8988T (cell line): ENCODE results near the gene MYH11.
"Not testable (repeated sequence)": the region's sequence is repeated elsewhere in the genome, so short reads cannot be mapped to it uniquely, and the experiment has no call there.

Source experiments
- DNase-seq: peaks from one replicate; pipeline ENCODE4 v3.0.0; 2011

MYH11 gene

DNA sequence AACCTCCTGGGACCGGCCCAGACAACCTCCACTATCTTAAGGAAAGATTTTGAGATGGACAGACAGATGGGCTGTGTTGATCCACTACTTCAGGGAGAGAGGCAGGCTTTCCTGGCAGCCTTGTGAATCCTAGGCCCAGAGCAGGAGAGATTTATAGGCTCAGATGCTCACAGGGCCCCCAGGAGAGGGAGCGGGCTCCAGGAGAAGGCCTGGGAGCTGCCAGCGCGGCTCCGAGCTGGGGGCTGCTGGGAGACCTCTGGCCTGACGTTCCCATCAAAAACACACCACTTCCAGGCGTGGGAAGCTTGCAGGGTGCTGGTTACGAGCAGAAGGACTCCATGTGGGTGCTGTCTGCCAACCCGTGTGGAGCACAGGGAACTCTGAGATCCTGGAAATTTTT is 53.2 kb downstream of the MYH11 start:
- DNase-seq, result no peak

DNA sequence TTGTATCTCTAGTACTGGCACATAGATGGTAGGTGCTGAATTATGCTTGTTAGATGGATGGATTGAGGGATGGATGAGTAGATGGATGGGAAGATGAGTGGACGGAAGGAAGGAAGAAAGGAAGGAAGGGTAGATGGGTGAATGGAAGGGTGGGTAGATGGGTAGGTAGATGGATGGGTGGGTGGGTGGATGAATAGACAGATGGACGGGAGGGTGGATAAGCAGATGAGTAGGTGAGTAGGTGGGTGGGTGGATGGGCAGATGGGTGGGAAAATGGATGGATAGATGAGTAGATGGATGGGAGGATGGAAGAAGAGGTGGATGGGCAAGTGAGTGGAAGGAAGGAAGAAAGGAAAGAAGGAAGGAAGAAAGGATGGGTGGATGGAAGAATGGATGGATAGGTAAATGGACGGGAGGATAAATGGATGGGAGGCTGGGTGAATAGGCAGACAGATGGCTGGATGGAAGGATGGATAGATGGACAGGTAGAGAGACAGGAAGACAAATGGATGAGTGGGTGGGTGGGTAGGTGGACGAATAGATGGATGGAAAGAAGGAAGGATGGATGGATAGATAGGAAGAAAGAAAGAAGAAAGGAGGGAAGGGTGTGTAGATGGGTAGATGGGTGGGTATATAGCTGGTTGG is 56.9 kb downstream of the MYH11 start:
- DNase-seq, result no peak

DNA sequence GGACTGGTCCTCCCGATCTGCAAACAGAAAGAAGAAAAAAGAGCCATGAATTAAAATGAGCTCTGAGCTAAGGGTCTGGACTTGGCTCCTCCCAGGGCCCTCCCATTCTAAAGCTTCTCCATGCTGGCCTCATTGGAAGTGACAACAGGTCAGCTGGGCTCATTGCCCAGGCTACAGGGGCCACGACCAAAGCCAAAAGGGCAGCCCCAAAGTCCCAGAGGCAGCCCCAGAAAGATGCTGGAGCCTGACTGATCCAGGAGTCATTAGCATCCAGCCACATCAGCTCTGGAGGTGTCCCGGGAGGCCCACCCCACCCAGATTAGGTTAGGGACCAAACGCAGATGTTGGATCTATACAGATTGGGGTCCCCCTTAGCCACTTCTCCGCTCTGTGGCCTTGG is 58.2 kb downstream of the MYH11 start:
- no peak for DNase-seq

DNA sequence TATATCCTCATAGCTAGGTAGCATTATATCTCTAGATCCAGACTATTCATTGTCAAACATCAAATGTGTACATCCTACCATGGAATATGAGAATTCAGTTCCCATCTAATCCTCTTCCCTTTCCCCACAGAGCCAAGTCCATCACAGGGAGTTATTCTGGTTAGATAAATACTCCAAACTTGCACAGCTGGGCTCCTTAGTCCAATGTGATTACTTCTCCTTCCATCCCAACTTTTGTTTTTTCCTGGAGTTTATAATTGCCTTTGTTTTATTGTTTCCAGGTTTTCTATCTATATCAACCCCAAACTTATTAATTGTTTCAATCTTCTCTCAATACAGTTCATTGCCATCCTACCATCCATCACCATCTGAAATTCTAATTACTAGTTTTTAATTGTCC is 59.9 kb downstream of the MYH11 start:
- no peak for DNase-seq

DNA sequence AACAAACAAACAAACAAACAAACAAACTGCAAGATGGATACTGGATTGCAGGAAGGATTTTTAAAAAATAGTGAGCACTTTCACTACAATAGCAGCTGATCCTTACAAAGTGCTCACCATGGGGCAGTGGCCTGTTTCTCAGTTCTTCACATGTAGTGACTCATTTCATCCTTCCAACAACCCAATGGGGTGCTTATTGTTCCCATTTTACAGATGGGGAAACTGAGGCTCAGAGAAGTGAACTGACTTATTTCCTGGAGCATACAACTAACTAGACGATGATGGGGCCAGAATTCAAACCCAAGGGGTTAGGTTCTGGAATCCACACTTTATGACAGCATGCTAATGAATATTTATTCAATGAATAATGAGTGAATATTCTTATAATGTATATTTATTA is 61.2 kb downstream of the MYH11 start:
- no peak for DNase-seq

DNA sequence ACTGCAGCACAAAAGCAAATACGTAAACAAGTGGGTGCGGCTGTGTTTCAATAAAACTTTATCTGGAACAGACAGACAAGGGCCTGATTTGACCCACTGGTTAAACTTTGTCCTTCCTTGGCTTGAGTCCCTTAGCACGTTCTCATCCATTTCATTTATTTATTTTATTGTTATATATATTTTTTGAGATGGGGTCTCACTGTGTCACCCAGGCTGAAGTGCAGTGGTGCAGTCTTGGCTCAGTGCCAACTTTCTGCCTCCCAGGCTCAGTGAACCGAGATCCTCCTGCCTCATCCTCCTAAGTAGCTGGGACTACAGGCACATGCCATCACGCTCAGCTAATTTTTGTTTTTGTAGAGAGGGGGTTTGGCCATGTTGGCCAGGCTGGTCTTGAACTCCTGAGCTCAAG is 64.3 kb downstream of the MYH11 start:
- no peak for DNase-seq

DNA sequence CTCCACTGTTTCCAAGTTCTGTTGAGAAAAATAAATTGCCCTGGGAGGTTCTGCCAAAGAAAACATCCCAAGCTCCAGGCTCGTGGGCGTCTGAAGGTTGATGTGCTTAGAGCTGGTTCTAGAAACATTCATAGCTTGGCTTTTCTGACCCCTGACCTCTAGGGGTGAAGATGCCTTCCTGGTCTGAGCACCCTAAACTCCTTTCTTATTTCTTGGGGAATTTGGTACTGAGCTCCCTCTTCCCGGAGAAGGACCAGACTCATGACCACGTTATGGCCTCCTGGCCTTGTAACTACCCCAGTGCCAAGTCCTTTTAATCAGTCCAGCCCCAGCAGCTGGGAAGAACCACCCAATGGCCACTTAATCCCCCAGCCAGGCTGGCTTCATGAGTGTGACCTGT is 66.4 kb downstream of the MYH11 start:
- DNase-seq, result no peak

DNA sequence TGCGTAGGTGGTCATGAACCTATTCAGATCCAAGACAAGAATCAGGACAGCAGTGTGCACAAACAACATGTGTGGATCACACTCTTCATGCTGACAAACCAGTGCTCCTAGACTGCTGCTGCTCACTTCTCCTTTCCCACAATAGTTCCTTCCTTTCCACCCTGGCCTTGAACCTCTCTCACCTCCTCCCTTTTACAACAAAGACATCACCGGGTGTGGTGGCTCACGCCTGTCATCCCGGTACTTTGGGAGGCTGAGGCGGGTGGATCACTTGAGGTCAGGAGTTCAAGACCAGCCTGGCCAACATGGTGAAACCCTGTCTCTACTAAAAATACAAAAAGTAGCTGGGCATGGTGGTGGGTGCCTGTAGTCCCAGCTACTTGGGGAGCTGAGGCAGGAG is 67.0 kb downstream of the MYH11 start:
- DNase-seq, result not testable (repeated sequence)

DNA sequence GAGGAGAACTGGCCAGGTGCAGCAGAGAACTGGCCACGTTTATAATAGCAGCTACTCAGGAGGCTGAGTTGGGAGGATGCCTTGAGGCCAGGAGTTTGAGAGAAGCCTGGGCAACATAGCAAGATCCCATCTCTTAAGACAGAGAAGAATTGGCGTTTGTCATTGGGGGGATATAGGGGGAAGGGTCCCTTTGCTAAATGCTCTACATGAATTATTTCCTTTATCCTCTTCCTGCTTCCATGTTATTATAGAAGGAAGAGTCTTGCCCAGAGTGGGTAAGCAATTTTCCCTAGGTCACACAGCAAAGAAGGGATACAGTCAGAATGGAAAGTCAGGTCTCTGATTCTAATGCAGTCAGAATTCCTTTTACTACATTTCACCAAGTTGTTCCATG is 68.0 kb downstream of the MYH11 start:
- no peak for DNase-seq

DNA sequence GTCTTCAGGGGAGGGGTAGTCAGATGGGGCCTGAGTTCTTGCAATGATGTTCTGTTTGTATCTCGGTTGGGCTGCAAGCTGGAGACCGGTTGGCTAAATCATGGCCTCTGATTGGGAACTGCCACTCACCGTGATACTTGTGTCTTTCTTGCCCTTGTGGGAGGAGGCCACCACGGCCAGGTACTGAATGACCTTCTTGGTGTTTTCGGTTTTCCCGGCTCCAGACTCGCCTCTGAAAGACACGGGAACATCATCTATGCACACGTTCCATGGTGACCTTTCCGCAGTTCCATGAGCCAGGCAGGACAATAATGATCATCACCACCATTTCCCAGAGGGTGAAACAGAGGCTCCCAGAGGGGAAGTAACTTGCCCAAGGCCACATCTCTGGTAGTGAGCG is 70.3 kb downstream of the MYH11 start:
- DNase-seq, result no peak

DNA sequence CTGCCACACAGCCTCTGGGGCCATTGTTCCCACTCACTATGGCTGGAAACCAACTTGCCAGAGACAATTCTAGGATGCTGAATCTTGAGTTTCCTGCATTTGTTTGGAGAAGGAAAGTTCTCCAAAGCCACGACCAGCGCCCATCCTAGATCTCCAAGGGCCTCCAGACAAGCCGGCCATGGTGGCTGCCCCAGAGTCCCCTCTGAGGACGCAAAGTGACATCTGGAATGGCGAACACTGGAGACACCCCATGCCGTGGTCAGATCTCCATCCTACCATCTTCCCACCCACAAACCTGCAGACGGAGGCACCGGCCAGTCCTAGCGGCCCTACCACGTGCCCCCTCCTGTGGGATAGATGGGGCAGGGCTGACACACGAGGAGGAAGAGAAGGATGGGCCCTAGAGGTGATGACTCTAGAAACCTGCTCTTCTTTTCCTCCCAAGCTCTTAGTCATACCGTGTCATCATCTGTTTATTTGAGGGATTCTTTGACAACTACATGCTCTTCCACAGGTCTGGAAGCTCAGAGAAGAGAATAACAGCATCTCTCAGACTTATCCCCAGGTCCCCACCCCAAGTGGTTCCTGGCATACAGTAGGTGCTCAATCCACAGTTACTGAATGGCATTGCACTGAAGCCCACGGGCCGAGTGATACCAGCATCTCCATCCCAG is 71.3 kb downstream of the MYH11 start:
- no peak for DNase-seq

DNA sequence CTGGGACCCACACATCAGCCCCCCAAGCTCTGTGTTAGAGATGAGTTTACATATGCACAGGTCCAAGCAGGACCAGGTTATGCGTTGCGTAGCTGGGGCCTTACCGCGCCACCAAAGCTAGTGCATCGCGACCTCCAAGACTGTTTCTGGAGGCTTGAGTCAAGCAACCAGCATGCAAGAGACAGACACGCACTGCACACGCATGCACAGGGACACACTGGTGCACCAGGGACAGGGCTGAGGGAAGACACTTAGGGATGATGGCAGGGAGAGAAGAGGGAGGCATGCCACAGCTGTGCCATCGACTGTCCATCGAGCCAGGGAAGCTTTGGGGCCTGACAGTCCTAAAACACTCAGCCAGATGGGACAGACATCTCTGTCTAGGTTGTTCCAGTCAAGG is 72.8 kb downstream of the MYH11 start:
- DNase-seq, result no peak

DNA sequence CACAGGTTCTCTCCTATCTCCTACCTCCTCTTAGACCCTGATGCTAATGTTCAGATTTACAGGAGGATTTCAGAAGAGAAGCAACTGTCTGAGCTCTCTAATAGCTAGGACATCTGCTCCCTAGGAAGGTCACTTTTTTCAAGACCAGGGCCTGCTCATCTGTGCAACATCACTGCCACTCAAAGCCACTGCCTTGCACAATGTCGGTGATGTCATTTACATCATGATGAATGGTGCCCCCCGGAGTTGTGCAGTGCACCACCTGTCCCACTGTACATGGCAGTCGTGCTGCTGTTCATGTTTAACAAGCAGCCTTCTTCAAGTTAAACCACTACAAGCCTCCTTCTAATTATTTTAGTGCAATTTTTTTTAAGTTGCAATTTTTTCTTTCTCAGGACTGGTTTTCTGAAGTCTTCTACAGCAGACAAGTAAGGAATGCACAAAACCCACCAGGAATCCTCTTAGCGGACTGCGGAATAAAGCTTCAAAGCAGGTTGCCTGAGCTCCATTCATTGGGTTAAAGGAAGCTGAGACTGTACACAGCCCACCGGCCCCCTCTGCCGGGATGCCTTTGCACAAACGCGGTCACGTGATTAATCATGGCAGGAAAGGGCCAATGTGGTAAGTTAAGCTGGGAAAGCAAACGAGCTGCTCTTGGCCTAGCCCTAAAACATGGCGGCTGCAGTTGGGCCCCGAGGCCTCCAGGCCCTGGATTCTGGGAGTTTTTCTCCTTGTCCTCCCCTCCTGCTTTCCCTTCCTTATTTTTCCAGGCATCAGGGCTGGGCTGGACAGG is 74.1 kb downstream of the MYH11 start:
- no peak for DNase-seq

DNA sequence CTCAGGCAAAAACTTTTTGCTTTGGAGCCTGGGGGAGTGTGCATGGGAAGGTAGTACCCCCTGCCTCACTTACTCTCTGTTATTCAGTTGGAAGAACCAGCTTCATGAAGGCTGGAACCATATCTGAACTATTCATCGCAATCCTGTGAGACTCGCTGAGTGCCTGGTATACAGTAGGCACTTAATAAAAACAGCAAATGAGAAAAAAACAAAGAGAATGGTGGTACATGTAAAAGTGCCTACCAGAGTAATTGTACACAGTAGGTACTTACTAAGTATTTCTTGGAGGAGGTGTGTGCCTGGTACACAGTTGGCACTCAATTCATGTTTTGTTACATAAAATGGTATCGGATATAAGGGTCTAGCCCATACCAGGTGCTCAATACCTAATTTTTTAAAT is 75.2 kb downstream of the MYH11 start:
- no peak for DNase-seq

DNA sequence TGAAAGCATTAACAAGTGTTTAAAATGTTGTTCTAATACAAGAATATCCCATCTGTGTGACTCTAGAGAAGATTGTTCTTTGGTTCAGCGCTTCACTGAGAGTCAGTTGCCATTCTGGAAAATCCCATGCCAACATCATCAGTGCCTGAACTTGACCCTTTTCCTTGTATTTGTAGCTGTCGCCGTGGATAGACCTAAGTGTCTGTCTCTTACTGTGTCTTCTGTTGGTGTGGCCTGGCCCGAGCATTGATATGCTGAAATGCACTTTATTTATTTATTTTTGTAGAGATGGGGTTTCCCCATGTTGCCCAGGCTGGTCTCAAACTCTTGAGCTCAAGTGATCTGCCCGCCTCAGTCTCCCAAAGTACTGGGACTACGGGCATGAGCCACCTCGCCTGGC is 76.0 kb downstream of the MYH11 start:
- DNase-seq, result no peak

DNA sequence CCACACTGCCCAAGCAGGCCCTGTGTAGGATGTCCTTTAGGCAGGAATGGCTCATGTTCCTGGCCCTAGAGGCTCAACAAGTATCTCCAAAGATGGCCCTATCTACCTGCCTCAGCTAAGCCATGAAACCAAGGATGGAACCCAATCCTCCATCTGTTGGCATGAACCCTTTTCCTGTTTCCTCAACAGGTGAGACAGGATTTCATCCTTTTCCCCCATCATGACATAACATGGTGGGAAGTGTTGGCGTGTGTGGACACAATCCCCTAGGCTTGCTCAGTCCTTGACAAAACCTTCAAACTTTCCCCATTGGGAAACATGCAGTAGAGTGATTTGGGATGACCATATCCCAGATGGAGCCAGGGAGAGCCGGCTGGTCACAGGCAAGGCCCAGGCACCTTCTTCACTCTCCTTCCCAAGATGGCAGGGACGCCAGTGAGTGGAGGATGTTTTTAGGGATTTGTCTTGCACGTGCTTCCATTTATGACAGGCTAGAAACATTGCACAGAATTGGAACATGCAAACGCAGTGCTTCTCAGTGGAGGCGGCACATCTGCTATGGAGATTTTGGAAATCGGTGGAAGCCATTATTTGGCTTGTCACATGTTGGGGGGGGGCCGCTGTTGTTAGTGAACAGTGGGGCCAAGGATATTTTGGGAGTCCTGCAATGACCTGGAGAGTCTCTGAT is 77.0 kb downstream of the MYH11 start:
- no peak for DNase-seq

DNA sequence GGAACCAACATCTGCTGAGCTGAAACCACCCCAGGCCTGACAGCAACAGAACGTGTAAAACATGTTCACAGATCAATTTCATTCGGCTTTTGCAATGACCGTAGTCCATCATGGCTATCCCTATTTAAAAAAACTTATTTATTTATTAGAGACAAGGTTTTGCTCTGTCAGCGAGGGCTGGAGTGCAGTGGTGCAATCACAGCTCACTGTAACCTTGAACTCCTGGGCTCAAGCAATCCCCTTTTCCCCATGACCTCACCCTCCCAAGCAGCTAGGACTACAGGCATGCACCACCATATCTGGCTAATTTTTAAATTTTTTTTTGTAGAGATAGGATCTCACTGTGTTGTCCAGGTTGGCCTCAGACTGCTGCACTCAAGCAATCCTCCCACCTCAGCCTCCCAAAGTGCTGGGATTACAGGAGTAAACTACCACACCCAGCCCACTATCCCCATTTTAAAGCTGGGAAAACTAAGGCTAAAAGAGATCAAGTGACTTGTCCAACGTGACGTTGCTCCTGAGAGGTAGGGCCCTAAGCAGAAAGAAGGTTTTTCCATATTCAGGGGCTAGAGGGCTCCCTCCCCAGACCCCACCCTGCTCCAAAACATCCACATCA is 77.7 kb downstream of the MYH11 start:
- DNase-seq, result no peak

DNA sequence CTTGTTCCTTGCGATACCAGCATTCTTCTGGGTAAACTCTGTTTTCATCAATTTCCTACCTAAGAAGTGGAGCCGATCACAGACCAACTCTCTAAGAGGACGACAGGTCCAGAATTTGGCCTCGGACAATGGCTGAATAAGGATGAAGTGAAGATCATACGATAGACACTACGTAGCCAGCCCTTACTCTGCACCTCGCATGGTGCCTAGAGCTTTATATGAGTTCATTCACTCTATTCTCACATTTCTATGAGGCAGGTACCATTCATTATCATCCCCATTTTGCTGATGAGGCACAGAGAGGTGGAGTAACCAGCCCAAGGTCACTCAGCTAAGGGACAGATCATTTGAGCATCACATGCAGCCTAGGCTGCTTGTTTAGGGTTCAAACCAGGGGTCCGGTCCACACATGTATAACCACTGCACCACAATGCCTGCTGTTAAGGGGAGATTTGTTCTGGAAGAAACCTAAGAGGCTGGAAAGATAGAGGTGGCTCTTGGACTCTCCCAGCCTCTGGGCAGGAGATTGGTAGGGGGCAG is 78.6 kb downstream of the MYH11 start:
- DNase-seq, result no peak

DNA sequence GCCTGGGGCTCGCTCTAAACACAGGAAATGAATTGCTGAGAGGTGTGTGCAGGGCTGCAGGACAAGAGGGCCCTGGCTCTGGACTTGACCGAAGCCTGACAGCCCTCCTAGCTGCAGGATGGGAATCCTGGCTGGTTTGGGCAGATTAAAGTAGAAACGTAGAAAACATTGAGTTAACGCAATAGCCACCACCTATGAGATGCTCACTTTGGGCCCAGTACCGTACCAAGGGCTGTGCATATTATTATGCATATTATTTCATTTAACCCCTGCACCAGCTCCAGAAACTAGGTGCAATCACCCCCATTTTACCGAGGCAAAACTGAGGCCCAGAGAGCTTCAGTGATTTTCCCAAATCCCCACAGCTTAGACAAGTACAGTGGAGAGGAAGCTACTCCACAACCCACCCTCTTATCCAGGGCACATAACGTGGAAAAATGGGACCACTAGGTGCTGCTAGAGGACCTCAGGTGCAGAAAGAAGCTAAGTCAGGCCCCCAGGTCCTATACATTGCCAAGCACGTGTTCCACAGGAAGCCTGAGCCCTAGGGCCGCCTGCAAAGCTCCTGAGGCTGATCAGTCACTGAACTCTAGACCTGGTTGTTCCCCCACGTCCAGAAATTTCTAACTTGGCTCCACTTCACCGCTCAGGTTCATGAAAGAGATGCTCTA is 79.2 kb downstream of the MYH11 start:
- DNase-seq, result peak; percentile 44

DNA sequence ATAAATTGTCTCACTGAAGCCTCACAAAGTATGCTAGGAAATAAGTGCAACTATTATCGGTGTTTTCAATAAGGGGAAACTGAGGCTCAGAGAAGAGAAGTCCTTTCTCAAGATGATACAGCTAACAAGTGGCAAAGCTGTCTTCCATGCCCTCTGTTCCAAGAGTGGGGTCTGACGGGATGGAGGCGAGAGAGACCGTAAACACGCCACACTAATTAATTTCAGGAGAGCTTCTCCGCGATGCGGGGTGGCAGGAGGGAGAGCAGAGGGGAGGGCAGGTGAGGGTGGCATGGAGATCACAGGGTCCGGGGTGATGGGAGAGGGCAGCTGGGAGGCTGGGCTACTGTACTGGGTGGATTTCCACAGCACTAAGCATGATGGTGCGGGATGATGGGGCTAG is 80.3 kb downstream of the MYH11 start:
- no peak for DNase-seq

DNA sequence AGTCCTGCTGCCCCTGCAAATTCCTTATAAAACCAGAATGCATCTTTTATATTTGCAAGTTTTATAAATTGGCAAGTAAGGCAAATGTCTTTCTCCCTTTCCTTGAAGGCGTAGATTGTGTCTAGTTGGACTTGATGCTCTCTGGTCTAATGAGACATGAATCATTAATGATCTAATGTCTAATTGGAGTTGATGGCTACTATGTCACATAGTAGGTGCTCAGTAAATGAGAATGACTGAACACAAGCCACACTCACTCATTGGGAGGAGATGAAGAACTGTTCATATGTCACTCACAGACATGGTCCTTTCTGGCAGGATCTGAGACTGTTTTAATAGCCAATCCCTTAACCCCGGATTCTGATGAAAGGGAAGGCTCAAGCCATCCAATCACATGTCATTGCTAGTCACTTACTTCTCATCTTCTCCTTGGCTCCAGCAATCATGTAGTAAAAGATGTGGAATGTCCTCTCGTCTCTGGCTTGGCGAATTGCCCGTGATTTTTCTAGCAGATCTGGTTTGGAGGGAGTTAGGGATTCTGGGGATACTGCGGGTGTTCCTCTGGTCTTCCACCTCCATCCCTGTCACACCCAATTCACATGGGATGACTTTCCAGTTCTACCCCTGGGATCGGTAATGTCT is 81.0 kb downstream of the MYH11 start:
- DNase-seq, result no peak

DNA sequence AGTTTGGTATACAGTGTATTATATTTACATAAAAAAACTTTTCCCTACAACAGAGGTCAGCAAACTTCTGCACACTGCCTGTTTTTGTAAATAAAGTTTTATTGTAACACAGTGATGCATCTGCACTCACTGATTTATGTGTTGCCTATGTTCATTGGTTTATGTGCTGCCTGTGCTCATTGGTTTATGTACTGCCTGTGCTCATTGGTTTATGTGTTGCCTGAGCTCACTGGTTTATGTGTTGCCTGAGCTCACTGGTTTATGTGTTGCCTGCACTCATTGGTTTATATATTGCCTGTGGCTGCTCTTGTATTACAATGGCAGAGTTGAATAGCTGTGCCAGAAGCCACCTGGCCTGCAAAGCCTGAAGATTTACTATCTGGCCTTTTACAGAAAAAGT is 81.6 kb downstream of the MYH11 start:
- DNase-seq, result no peak
